ENCODE results near the gene HINT1.

HINT1 gene

GRCh38 chr5:131193106-131193505 is 28.1 kb upstream of the HINT1 start:
- TF ChIP-seq CTCF (IDR thresholded peaks at IDR 0.05), result no peak

GRCh38 chr5:131186561-131187256 is 21.7 kb upstream of the HINT1 start:
- no peak for TF ChIP-seq CTCF (IDR thresholded peaks at IDR 0.05)

GRCh38 chr5:131185523-131186104 is 20.6 kb upstream of the HINT1 start:
- TF ChIP-seq CTCF (IDR thresholded peaks at IDR 0.05), result no peak

- no peak for TF ChIP-seq CTCF (IDR thresholded peaks at IDR 0.05)
Observed at GRCh38 chr5:131182839-131183238, 17.8 kb upstream of the HINT1 start.

GRCh38 chr5:131180407-131180806 is 15.4 kb upstream of the HINT1 start:
- no peak for TF ChIP-seq CTCF (IDR thresholded peaks at IDR 0.05)

GRCh38 chr5:131171276-131171810 is 6.3 kb upstream of the HINT1 start:
- no peak for TF ChIP-seq CTCF (IDR thresholded peaks at IDR 0.05)

GRCh38 chr5:131170540-131171275 is 5.7 kb upstream of the HINT1 start, which contains the start of gene LYRM7:
Gene LYRM7 (plus strand): TSS chr5:131170944. CDS start chr5:131171021, 77 bp downstream.
- TF ChIP-seq CTCF (IDR thresholded peaks at IDR 0.05), result no peak

All from LNCAP (cell line).